Stimulated activated CD4-positive, alpha-beta T cell treated with anti-CD3 and anti-CD28 coated beads, TNF-alpha, amount 100 ng/mL, for 1 hour (primary cell): ENCODE results near the gene ABCA13.

Experiments used
- DNase-seq, 3 donors: peaks; one replicate each; pipeline ENCODE4 v3.0.0-alpha.2; 2020; ENCODE audit warnings: low read depth in 3 of 3, low spot score in 1 of 3

ABCA13 gene

GRCh38 chr7:48426331-48426965 lies 255.2 kb downstream of the ABCA13 start:
- no peak for DNase-seq

- no peak for DNase-seq
These were observed 255.8 kb downstream of the ABCA13 start for GRCh38 chr7:48426966-48427555.

- DNase-seq = no peak
These were observed 256.4 kb downstream of the ABCA13 start for GRCh38 chr7:48427671-48428070.

- DNase-seq = no peak
These were observed 256.9 kb downstream of the ABCA13 start for GRCh38 chr7:48428091-48428684.

- no peak for DNase-seq
These were observed 257.9 kb downstream of the ABCA13 start for GRCh38 chr7:48429117-48429516.

- DNase-seq = no peak
These were observed 266.9 kb downstream of the ABCA13 start for GRCh38 chr7:48438206-48438605.

- DNase-seq = no peak
These were observed 270.7 kb downstream of the ABCA13 start for GRCh38 chr7:48441848-48442492.

GRCh38 chr7:48443051-48443450 lies 271.8 kb downstream of the ABCA13 start:
- DNase-seq = no peak

GRCh38 chr7:48446721-48447120 lies 275.5 kb downstream of the ABCA13 start:
- no peak for DNase-seq

- DNase-seq = no peak
These were observed 281.0 kb downstream of the ABCA13 start for GRCh38 chr7:48452218-48452617.

- DNase-seq = no peak
These were observed 283.5 kb downstream of the ABCA13 start for GRCh38 chr7:48454750-48455192.

- no peak for DNase-seq
These were observed 284.1 kb downstream of the ABCA13 start for GRCh38 chr7:48455363-48455762.

- DNase-seq = no peak
These were observed 287.7 kb downstream of the ABCA13 start for GRCh38 chr7:48458701-48459524.

- no peak for DNase-seq
These were observed 295.5 kb downstream of the ABCA13 start for GRCh38 chr7:48466713-48467112.

- DNase-seq = no peak
These were observed 299.9 kb downstream of the ABCA13 start for GRCh38 chr7:48471196-48471595.

GRCh38 chr7:48472640-48473039 lies 301.4 kb downstream of the ABCA13 start:
- no peak for DNase-seq

- DNase-seq = no peak
These were observed 302.1 kb downstream of the ABCA13 start for GRCh38 chr7:48473205-48473865.

- no peak for DNase-seq
These were observed 310.0 kb downstream of the ABCA13 start for GRCh38 chr7:48481235-48481634.

GRCh38 chr7:48497521-48497920 lies 326.3 kb downstream of the ABCA13 start:
- no peak for DNase-seq

GRCh38 chr7:48502021-48502420 lies 330.8 kb downstream of the ABCA13 start:
- DNase-seq = no peak

GRCh38 chr7:48505051-48505450 lies 333.8 kb downstream of the ABCA13 start:
- no peak for DNase-seq
